Caki2 (cell line): ENCODE results near the gene MARCHF11. TPM values are rescaled to one million over a fixed set of nuclear protein-coding genes. Genes with fewer than 3 reads are reported as not detected.

Source experiments
- DNase-seq: peaks from one replicate; pipeline ENCODE4 v3.0.0-alpha.2; 2015; ENCODE audit warnings: low read depth
- in situ Hi-C: cut with HindIII; loops from 2 replicates; pipeline ENCODE4 v1.10.0; 2016; ENCODE audit warnings: low sequenced_read_pairs, low pct_unique_long_range_greater_than_20kb, mixed read lengths
- total RNA-seq: library from RNA; depleted of rRNA; stranded (reverse); fragments of >200 nt; shearing (Covaris generic); gene quantifications from 2 replicates; pipeline ENCODE4 v1.2.3, GENCODE V29; 2014; ENCODE audit warnings: low replicate concordance

Gene MARCHF11
- total RNA-seq, 1 experiment from 2014 or later, result not detected

DNA sequence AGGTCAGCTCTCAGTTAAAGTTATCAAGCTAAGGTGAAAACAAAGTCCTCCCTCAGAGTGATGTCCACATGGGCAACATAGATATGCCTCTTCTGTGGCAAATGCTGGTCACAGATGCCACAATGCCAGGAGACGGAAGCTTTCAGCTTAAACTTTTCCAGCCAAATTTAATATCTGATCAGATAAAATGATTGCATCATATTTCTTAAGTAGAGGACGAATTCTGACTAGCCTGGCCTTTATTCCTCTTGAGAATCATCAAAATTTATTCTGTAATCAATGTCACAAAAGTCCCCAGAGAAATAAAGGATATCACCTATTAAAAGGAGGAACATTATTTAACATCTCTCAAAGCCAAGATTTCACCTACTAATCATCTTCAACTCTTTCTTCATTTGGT is 161.9 kb downstream of the MARCHF11 start:
- no peak for DNase-seq
- in situ Hi-C loops, result no loop called here
